ENCODE results near the gene ZNF821.

The ZNF821 gene

DNA sequence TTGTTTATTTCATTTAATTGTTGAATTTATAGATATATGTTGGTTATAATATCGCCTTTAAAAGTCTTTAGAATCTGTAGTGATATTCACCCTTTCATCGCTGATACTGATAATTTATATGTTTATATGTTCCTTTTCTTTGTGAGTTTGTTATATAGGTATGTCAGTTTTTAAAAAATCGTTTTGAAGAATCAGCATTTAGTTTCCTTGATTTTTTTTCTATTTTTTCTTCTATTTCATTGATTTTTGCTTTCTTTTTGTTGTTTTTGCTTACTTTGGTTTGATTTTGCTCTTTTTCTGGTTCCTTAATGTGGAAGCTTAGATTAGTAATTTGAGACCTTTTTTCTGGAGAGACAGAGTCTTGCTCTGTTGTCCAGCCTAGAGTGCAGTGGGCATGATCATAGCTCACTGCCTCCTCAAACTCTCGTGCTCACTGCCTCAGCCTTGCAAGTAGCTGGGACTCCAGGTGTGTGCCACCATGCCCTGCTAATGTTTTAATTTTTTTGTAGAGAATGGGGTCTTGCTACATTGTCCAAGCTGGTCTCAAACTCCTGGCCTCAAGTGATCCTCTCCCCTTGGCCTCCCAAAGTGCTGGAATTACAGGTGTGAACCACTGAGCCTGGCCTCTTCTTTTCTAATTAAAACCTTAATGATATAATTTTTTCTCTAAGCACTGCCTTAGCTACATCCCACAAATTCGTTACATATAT is 18.8 kb upstream of the ZNF821 start:
- no peak for TF ChIP-seq CTCF (conservative IDR thresholded peaks at IDR 0.05; ENCODE audit: low read length)
- H3K4me3 ChIP-seq (ENCODE audit: low read length) = no peak overlapping the region
- no peak for DNase-seq (ENCODE audit: low read depth)

DNA sequence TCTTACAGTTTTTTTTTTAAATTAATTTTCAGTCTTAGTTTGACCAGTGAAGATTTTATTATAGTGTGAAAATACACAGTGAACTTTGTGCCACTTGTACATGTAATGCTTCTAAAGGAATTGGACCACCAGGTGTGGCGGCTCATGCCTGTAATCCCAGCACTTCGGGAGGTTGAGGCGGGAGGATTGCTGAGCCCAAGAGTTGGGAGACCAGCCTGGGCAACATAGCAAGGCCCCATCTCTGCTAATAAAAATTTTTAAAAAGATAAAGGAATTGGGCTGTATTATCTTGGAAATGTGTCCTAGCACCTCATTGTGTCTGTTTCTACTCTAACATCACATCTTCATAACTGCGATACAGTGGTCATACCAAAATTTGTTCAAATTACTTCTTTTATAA is 15.2 kb upstream of the ZNF821 start:
- TF ChIP-seq CTCF (conservative IDR thresholded peaks at IDR 0.05; ENCODE audit: low read length) = no peak

DNA sequence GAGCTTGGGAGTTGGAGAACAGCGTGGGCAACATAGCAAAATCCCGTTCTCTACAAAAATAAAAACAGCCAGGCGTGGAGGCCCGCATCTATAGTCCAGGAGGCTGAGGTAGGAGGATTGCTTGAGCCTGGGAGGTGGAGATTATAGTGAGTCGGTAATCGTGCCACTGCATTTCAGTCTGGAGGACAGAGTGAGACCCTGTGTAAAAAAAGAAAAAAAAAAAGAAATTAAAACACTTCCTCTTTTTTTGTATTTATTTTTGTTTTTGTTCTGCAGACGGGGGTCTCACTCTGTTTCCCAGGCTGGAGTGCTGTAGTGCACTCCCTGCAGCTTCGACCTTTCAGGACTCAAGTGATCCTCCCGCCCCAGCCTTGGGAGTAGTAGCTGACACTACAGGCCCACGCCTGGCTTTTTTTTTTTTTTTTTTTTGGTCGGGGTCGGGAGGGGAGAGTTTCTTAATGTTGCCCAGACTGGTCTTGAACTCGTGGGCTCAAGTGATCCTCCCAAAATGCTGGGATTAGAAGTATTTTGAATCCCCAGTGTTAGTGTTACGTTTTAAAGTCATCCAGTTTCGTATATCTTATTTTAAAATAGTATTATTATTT is 12.9 kb upstream of the ZNF821 start:
- DNase-seq (ENCODE audit: low read depth) = no peak
- TF ChIP-seq CTCF (conservative IDR thresholded peaks at IDR 0.05; ENCODE audit: low read length) = no peak
- H3K4me3 ChIP-seq (ENCODE audit: low read length) = peak overlapping the region; percentile 88

More for the DNA sequence above, 15.2 kb upstream of the ZNF821 start:
- no peak for DNase-seq (ENCODE audit: low read depth)
- H3K4me3 ChIP-seq (ENCODE audit: low read length) = no peak overlapping the region

- no peak for TF ChIP-seq CTCF (conservative IDR thresholded peaks at IDR 0.05; ENCODE audit: low read length)
- DNase-seq (ENCODE audit: low read depth) = peak; percentile 61
- H3K4me3 ChIP-seq (ENCODE audit: low read length) = peak overlapping the region; percentile 88
Observed at GRCh38 chr16:71895679-71896365, 11.8 kb upstream of the ZNF821 start.

DNA sequence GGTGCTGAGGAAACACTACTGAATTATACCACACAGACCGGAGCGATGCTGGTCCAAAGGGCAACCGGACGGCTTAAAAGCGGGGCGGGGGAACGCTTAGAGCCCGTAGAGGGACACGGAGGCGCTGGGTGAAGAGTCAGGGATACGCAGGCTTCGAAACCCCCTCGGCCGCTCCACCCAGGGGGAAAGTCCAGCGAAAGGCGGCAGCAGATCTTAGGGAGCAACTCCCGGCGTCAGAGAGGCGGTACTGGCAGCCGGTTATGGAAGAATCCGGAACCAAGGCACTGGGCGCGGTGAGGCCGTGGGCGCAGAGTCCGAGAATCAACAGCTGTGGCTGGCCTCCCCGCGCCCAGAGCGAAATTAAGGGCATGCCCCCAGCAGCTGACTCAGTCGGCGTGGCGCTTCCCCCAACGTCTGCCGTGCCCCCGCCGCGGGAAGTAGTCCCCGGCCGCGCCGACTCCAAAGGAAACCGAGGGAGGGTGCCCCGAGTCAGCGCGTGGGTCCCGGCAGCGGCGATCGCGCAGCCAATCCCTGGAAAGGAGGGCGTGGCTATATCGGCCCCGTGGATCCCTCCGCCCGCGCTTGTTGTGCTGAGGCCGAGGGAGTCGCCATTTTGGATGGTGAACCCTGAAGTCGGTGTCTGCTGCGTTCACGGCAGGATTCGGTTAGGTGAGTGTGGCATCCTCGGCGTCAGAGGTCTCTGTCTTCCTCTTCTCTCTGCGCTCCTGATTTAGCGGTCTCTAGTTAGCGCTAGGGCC is 11.1 kb upstream of the ZNF821 start, which contains the start of gene IST1:
Gene IST1 (plus strand): TSS at position 611 of the 758 bp plus-strand sequence. CDS start 20,110 bp downstream, outside the sequence.
- peak; percentile 99 for DNase-seq (ENCODE audit: low read depth)
- H3K4me3 ChIP-seq (ENCODE audit: low read length) = peak within 1 kb of the TSS; percentile 88
- no peak for TF ChIP-seq CTCF (conservative IDR thresholded peaks at IDR 0.05; ENCODE audit: low read length)

- peak; percentile 21; the same call in 1 of the 2 replicates for TF ChIP-seq CTCF (conservative IDR thresholded peaks at IDR 0.05; ENCODE audit: low read length)
- peak overlapping the region; percentile 88 for H3K4me3 ChIP-seq (ENCODE audit: low read length)
- DNase-seq (ENCODE audit: low read depth) = peak; percentile 56
Observed at GRCh38 chr16:71894229-71894920, 10.4 kb upstream of the ZNF821 start.

Measured in AG10803 (cell line).